ENCODE data around the gene HDAC6. TPM values are rescaled to one million over a fixed set of nuclear protein-coding genes. Genes with fewer than 3 reads are reported as not detected.

HDAC6 gene
- total and polyA plus RNA-seq, 2 of the 13 experiments (the other 11 are each of a cell fraction or from before 2014, with no cell fraction given) = 80.4 to 93.6 TPM

GRCh38 chrX:48829016-48829735 is 27.3 kb downstream of the HDAC6 start:
- H4K20me1 ChIP-seq (ENCODE audit: insufficient read depth, low read length) = no peaks in the 10 kb centered on the region
- BruUV-seq (replicated peaks) = no TSS peak
- in situ Hi-C loops (cut with HindIII; ENCODE audit: extremely low pct_ligation_motif_present, low pct_unique_long_range_greater_than_20kb) = no loop called here
- WGBS (ENCODE audit: low lambda C conversion rate) = 89% methylated on average over 5 of the region's 24 CpGs
- TF ChIP-seq ZFP90 (CRISPR knock-in tag; IDR thresholded peaks at IDR 0.05; ENCODE audit: borderline replicate concordance) (no peak), PLRG1 (conservative IDR thresholded peaks at IDR 0.05) (no peak), ZNF773 (CRISPR knock-in tag; IDR thresholded peaks at IDR 0.05; ENCODE audit: borderline replicate concordance) (no peak), GABPA (IDR thresholded peaks at IDR 0.05; ENCODE audit: low read depth, low read length) (no peak), GABPA (CRISPR knock-in tag; IDR thresholded peaks at IDR 0.05; ENCODE audit: low read depth) (no peak), HCFC1 (IDR thresholded peaks at IDR 0.05; ENCODE audit: low read depth, low read length) (no peak), KLF13 (CRISPR knock-in tag; IDR thresholded peaks at IDR 0.05) (no peak), KLF12 (CRISPR knock-in tag; IDR thresholded peaks at IDR 0.05; ENCODE audit: borderline replicate concordance) (no peak), MIXL1 (CRISPR knock-in tag; IDR thresholded peaks at IDR 0.05) (no peak)
- DNase-seq (ENCODE audit: low spot score) = no peak
- no peaks in the 10 kb centered on the region for H3K9me3 ChIP-seq (ENCODE audit: low read length)
- FAIRE-seq = no peak
- intact Hi-C loops (cut with micrococcal nuclease; ENCODE audit: unreplicated experiment) = no loop called here
- CTCF ChIA-PET (ENCODE audit: low intra/inter-chr PET ratio, low total read pairs) = no interaction called here
- peaks cover 15% of the 10 kb centered on the region for H3K4me1 ChIP-seq (ENCODE audit: insufficient read depth, low read length)
- ATAC-seq = no peak
- no peaks in the 10 kb centered on the region for H3K27me3 ChIP-seq (ENCODE audit: control insufficient read depth in 1 of 2, insufficient read depth in 2 of 2, low read length in 2 of 2)
- no peak overlapping the region for H3K9ac ChIP-seq (ENCODE audit: insufficient read depth, low read depth, low read length)
- no peak overlapping the region for H2AFZ ChIP-seq (ENCODE audit: low read length)
- no peak overlapping the region for H3K4me2 ChIP-seq (ENCODE audit: low read depth, low read length)
- no peak overlapping the region for H3K27ac ChIP-seq (ENCODE audit: extremely low read length, insufficient read depth, low read length)
- peaks cover 3% of the 10 kb centered on the region for H3K79me2 ChIP-seq (ENCODE audit: insufficient read depth, low read length)
- no peak overlapping the region for H3K4me3 ChIP-seq (replicated peaks in 1 of 3; ENCODE audit: insufficient read depth in 1 of 3, low read depth in 2 of 3, low read length in 3 of 3)
- POLR2A ChIA-PET = no interaction called here
- H3K36me3 ChIP-seq (replicated peaks in 1 of 2; ENCODE audit: control insufficient read depth in 1 of 2, insufficient read depth in 2 of 2, low read length in 2 of 2) = no peaks in the 10 kb centered on the region

DNA sequence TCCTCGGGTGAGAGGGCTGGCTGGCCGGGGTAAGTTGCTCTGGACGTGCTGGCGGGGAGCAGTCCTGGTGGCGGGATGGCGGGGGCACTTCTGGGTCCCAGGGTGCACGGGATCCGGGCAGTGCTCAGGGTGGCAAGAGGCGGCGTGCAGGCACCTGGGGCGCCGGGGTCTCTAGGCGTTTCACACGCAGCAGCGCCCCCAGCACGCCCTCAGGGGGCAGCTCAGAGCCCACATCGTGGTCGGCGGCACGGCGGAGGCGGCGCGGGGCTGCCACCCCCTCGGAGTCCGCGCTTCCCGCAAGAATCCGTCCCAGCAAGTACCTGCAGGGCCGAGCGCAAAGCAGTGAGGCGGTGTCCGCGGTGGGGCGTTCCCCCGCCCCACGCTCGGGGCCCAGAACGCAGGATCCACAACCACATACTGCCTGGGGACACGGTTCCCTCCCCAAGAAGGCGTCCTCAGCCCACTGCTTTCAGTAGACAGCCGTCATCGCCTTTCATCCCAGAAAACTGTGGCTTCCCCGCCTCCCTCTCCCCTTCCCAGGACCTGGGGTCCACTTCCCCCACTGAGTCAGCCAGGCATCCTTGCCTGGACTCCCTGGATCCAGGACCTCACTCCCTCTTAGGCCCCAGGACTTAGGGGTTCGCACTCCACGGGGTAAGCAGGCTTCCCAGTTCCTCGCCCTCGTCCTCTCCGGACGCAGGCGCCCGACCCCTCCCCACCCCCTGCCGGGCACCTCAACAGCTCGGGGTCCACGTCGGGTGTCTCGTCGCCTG is 29.5 kb downstream of the HDAC6 start:
- no peaks in the 10 kb centered on the region for H3K27me3 ChIP-seq (ENCODE audit: control insufficient read depth in 1 of 2, insufficient read depth in 2 of 2, low read length in 2 of 2)
- intact Hi-C loops (cut with micrococcal nuclease; ENCODE audit: unreplicated experiment) (no loop called here), in situ Hi-C loops (cut with HindIII; ENCODE audit: extremely low pct_ligation_motif_present, low pct_unique_long_range_greater_than_20kb) (no loop called here)
- TF ChIP-seq ZNF629 (CRISPR knock-in tag; conservative IDR thresholded peaks at IDR 0.05) (no peak), MZF1 (CRISPR knock-in tag; IDR thresholded peaks at IDR 0.05; ENCODE audit: borderline replicate concordance) (no peak), SAFB2 (CRISPR knock-in tag; IDR thresholded peaks at IDR 0.05; ENCODE audit: borderline replicate concordance, low read depth) (no peak), SP5 (CRISPR knock-in tag; IDR thresholded peaks at IDR 0.05; ENCODE audit: borderline replicate concordance, low read depth) (no peak)
- no peaks in the 10 kb centered on the region for H3K36me3 ChIP-seq (replicated peaks in 1 of 2; ENCODE audit: control insufficient read depth in 1 of 2, insufficient read depth in 2 of 2, low read length in 2 of 2)
- CTCF ChIA-PET (ENCODE audit: low intra/inter-chr PET ratio, low total read pairs) = no interaction called here
- H2AFZ ChIP-seq (ENCODE audit: low read length) = no peak overlapping the region
- H3K79me2 ChIP-seq (ENCODE audit: insufficient read depth, low read length) = peaks cover 10% of the 10 kb centered on the region
- DNase-seq (ENCODE audit: low spot score) = no peak
- BruUV-seq (replicated peaks) = TSS peak; percentile 64
- FAIRE-seq = no peak
- H3K27ac ChIP-seq (ENCODE audit: extremely low read length, insufficient read depth, low read length) = no peak overlapping the region
- H3K4me1 ChIP-seq (ENCODE audit: insufficient read depth, low read length) = peaks cover 25% of the 10 kb centered on the region
- no peak overlapping the region for H3K9ac ChIP-seq (ENCODE audit: insufficient read depth, low read depth, low read length)
- H4K20me1 ChIP-seq (ENCODE audit: insufficient read depth, low read length) = no peaks in the 10 kb centered on the region
- no peak for ATAC-seq
- POLR2A ChIA-PET = no interaction called here
- H3K9me3 ChIP-seq (ENCODE audit: low read length) = no peaks in the 10 kb centered on the region
- no peak overlapping the region for H3K4me2 ChIP-seq (ENCODE audit: low read depth, low read length)
- no peak overlapping the region for H3K4me3 ChIP-seq (replicated peaks in 1 of 3; ENCODE audit: insufficient read depth in 1 of 3, low read depth in 2 of 3, low read length in 3 of 3)
- WGBS (ENCODE audit: low lambda C conversion rate) = 98% methylated on average over 15 of the region's 58 CpGs

Measured in HepG2 (cell line).